Measurements from ENCODE around the gene CCR6. TPM values are rescaled to one million over a fixed set of nuclear protein-coding genes. Genes with fewer than 3 reads are reported as not detected.
A peak's percentile ranks its signal among the peaks of the same experiment; 100 is the strongest.
"Not testable (repeated sequence)": the region's sequence is repeated elsewhere in the genome, so short reads cannot be mapped to it uniquely, and the experiment has no call there.

Gene CCR6
- total RNA-seq, 4 donors from 2014 or later: not detected

GRCh38 chr6:167177271-167177670 is 54.4 kb downstream of the CCR6 start:
- H3K4me3 ChIP-seq, H3K9me3 ChIP-seq, ATAC-seq, H3K4me1 ChIP-seq, H3K36me3 ChIP-seq, H3K27ac ChIP-seq: not testable (repeated sequence)
- H3K27me3 ChIP-seq: peaks cover 13% of the 10 kb centered on the region
- no CpG with 5 or more reads among the region's 14 CpGs for WGBS, 2 donors (ENCODE audit: low coverage in 1 of 2)

- not testable (repeated sequence) for H3K9me3 ChIP-seq, H3K27ac ChIP-seq, H3K4me3 ChIP-seq, H3K4me1 ChIP-seq, ATAC-seq, H3K36me3 ChIP-seq, H3K27me3 ChIP-seq
- no CpG with 5 or more reads among the region's 31 CpGs for WGBS, 2 donors (ENCODE audit: low coverage in 1 of 2)
These were observed 56.2 kb downstream of the CCR6 start for GRCh38 chr6:167178896-167179655.

GRCh38 chr6:167180086-167180485 is 57.2 kb downstream of the CCR6 start:
- peak; percentile 10 for ATAC-seq
- H3K4me1 ChIP-seq, H3K4me3 ChIP-seq, H3K9me3 ChIP-seq, H3K27me3 ChIP-seq, H3K36me3 ChIP-seq, H3K27ac ChIP-seq: not testable (repeated sequence)
- 83% methylated on average over 3 of the region's 8 CpGs; no CpG with 5 or more reads in 1 of the 2 donors for WGBS, 2 donors (ENCODE audit: low coverage in 1 of 2)

GRCh38 chr6:167181351-167181750 is 58.5 kb downstream of the CCR6 start:
- not testable (repeated sequence) for ATAC-seq, H3K9me3 ChIP-seq, H3K4me1 ChIP-seq, H3K36me3 ChIP-seq, H3K27me3 ChIP-seq, H3K27ac ChIP-seq, H3K4me3 ChIP-seq
- WGBS, 2 donors (ENCODE audit: low coverage in 1 of 2): no CpG with 5 or more reads among the region's 6 CpGs

GRCh38 chr6:167182913-167183314 is 60.0 kb downstream of the CCR6 start:
- H3K27me3 ChIP-seq, H3K4me3 ChIP-seq, H3K27ac ChIP-seq, H3K9me3 ChIP-seq, H3K36me3 ChIP-seq, H3K4me1 ChIP-seq: not testable (repeated sequence)
- peak; percentile 57 for ATAC-seq
- WGBS, 2 donors (ENCODE audit: low coverage in 1 of 2): no CpG with 5 or more reads among the region's 8 CpGs
- TF ChIP-seq CTCF (IDR thresholded peaks at IDR 0.05): peak in 1 of 4 experiments; percentile 14

- WGBS, 2 donors (ENCODE audit: low coverage in 1 of 2): no CpG with 5 or more reads among the region's 3 CpGs
- not testable (repeated sequence) for H3K4me3 ChIP-seq, H3K4me1 ChIP-seq, H3K27ac ChIP-seq, H3K36me3 ChIP-seq, H3K27me3 ChIP-seq, ATAC-seq, H3K9me3 ChIP-seq
These were observed 62.2 kb downstream of the CCR6 start for GRCh38 chr6:167185101-167185500.

GRCh38 chr6:167187275-167187674 is 64.4 kb downstream of the CCR6 start:
- not testable (repeated sequence) for H3K9me3 ChIP-seq, H3K4me1 ChIP-seq, ATAC-seq, H3K4me3 ChIP-seq, H3K27ac ChIP-seq, H3K36me3 ChIP-seq
- H3K27me3 ChIP-seq: peaks cover 10% of the 10 kb centered on the region
- WGBS, 2 donors (ENCODE audit: low coverage in 1 of 2): 50 to 74% methylated on average over 2 to 5 of the region's 9 CpGs

Other genes starting within 250 kb of the CCR6 start
- gene RNASET2, start 166.5 kb upstream of the CCR6 start, total RNA-seq: 10 to 100 TPM; 18.4 to 46.6 (median 26.2) TPM
- 10 to 100 TPM; 10.9 to 17.9 (median 11.7) TPM for gene CEP43, start 123.7 kb upstream of the CCR6 start, total RNA-seq
- gene GPR31, start 34.9 kb downstream of the CCR6 start, total RNA-seq: not detected
- not detected for gene UNC93A, start 168.2 kb downstream of the CCR6 start, total RNA-seq
- gene TTLL2, start 202.0 kb downstream of the CCR6 start, total RNA-seq: not detected